HG03280 (cell line): ENCODE measurements around the gene PAWR.
"Not testable (repeated sequence)": the region's sequence is repeated elsewhere in the genome, so short reads cannot be mapped to it uniquely, and the experiment has no call there.

Experiments
- ATAC-seq: cut with Tn5 transposase; IDR thresholded peaks from one replicate; pipeline ENCODE4 v1.9.1; 2021; ENCODE audit warnings: mild to moderate bottlenecking, moderate library complexity; ENCODE audit not compliant: unreplicated experiment

PAWR gene

DNA sequence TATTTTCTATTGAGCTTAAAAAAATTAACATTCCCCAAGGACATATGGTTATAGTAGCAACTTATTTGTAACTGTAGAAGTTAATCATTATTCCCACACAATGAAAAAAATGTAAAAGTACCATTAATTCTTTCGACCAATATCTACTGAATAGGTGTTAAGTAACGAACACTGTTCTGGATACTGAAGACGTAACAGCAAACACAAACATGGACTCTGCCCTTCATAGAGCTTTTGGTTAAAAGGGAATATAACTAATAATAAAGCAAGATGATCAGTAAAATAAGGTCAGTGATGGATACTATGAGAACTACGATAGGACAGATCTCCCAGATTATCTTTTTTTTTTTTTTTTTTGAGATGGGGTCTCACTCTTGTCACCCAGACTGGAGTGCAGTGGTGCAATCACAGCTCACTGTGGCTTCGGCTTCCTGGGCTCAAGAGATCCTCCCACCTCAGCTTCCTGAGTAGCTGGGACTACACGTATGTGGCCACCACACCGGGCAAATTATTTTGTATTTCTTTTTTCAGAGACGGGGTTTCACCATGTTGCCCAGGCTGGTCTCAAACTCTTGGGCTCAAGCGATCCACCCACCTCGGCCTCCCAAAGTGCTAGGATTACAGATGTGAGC, 93.9 kb downstream of the PAWR start:
- ATAC-seq: no peak

DNA sequence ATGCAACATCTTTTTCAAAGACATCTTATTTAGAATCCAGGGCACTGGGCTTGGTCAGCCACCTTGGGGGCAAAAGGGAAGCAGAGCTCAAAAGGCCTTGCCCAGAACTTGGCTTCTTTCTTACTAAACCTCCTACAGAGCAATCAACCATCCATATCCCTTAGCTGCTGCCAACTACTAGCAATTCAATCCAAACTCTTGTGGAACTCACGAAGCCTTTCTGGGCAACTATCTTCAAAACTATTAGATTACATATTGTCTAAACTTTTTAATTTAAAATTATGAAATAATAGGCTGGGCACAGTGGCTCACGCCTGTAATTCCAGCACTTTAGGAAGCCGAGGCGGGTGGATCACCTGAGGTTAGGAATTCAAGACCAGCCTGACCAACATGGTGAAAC, 95.5 kb downstream of the PAWR start:
- ATAC-seq: no peak

DNA sequence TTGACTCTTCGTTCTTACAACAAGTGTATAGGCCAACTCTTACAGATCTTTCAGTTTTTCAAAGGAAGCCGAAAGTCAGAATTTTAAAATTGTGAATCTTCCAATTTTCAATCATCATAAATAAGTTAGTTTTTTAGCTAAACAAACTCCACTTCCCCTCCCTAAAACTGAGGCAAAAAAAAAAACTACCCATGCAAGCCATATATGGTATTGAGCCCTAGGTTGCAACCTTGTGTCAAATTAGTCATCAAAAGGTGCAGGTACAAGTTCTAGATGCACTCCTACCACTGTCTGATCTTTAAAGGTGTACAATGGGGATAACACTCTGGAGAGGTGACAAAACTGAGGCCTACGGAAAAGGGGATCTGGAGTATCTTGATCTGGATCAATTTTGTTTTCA, 97.9 kb downstream of the PAWR start:
- ATAC-seq: no peak

DNA sequence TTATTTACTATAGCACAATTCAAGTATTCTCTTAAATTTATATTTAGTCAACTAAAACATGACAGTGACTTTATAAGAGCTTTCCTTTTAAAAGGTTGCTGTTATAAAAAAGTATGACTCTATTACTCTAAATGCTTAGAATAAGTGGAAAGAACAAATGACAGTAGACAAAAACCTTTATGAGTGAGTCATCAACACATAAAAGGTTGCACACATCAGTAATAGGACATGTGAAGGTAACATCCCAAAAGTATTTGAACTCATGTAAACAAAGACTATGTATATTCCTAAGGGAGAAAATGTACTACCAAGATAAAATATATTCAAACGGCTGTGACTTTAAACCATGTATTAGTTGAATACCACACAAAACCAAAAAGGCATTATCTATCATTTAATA, 98.8 kb downstream of the PAWR start:
- no peak for ATAC-seq

DNA sequence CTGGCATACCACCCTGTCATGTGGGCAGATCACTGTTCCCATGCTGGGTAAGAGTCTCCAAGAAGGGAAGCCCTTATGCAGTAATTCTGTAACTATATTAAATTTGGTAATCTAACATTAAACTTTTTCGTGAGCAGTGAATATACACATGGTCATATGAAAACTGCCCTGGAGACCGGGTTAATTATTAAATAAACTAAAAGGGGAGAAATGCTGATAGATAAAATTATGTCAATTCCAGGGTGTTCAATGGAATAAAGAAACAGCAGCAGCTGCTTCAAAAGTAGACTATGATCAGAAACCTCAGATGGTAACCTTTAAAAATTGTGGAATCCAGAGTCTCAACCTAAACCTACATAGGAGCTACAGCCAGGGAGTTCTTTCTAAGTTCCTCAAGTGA, 100.0 kb downstream of the PAWR start:
- no peak for ATAC-seq

DNA sequence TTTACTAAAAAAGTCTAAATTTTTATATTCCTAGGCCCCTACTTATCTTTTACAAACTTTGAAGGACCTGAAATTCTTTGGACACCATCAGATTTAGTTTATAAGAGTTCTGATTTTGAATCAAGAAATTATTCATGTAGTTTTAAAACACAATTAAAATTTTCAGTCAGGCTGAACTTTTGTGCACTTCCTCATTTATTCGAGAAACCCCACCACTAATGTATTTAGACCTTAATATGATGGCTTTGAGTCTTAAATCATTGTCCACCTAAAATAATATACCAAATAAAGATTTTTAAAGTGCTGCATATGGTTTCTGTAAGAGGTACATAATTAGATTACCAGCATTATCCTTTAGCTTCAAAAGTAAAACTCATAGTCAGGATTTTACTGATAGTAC, 103.4 kb downstream of the PAWR start:
- no peak for ATAC-seq

DNA sequence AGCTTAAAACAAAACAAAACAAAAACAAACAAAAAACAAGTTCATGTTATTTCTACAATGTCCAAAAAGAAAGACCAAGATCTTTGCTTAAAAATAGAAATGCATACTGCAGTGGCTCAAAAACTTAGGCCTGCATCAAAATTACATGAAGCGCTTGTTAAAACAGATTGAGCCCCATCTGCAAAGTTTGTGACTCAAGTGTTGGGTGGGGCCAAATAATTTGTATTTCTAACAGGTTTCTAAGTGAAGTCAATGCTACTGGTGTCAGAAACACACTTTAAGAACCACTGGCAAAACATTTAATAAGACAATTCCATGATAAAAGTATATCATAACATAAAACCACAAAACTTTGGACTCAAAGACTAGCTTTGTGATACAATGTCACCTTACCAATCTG, 105.6 kb downstream of the PAWR start:
- no peak for ATAC-seq

DNA sequence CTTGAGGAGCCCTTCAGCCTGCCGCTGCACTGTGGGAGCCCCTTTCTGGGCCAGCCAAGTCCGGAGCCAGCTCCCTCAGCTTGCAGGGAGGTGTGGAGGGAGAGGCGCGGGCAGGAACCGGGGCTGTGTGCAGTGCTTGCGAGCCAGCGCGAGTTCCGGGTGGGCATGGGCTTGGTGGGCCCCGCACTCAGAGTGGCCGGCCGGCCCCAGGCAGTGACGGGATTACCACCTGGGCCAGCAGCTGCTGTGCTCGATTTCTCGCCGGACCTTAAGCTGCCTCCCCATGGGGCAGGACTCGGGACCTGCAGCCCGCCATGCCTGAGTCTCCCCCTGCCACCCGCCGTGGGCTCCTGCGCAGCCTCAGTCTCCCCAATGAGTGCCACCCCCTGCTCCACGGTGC, 116.9 kb downstream of the PAWR start:
- ATAC-seq: no peak

DNA sequence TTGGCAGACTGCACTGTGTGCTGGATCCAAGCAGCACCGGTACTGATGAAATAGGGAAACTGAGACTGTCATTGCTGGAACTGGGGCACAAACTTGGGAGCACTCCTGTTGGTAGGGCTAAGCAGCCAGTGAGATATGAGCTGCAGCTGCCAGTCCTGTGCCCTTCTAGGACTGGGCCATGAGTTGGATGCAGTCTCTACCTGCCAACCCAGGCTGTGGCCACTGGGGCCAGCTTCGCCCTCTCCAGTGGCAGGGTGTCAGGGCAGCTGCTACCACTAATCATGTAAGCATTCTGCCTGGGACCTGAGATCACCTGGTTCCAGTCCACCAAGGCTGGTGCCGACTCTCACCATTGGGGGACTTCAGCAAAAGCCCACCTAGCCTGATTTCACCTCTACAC, 121.1 kb downstream of the PAWR start:
- no peak for ATAC-seq

DNA sequence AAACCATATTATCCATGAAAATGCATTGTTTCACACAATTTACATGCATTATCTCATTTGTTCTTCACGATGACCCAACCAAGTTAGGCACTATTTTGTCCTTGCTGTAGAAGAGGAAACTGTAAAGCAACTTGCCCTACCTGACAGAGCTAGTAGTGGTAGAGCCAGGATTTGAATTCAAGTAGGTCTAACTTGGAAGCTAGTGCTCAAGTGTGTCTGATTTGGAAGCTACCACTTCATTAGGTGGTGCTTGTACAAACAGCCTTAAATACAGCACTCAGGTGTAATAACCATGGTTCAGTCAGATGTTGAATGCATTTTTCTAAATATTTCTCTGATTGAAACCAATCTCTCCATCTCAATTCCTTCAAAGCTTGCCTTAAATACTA, 123.6 kb downstream of the PAWR start:
- no peak for ATAC-seq

DNA sequence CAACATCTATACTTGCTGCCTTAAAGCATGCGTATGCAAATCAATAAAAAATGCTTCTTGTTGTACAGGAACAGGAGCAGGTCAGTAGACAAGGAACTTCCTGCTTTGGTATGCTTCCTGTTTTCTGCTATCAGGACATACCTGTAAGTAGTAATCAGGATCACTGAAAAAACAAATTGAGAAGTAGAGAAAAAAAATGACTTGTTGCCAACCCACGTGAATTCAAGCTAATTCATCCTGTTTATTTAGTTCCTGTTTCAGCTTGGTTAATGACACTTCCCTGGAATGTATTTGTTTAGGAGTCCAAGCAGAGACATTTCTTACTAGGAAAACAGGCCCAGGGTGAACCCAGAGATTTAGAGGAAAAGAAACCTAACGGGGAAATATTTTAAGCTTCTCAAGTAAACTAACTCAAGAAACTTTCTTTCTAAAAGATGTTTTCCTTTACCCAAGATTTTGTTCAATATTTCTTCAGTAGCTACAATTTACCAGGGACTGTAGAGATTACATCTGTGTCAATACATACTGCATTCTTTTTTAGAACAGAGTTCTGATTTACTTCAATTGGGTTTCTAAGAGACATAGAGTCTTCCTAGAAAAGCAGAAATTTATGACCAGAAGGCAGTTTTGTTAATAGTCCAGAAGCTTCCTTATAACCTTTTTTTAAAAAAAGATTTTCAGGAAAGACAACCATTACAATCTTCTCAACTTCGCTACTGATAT, 124.2 kb downstream of the PAWR start:
- no peak for ATAC-seq

DNA sequence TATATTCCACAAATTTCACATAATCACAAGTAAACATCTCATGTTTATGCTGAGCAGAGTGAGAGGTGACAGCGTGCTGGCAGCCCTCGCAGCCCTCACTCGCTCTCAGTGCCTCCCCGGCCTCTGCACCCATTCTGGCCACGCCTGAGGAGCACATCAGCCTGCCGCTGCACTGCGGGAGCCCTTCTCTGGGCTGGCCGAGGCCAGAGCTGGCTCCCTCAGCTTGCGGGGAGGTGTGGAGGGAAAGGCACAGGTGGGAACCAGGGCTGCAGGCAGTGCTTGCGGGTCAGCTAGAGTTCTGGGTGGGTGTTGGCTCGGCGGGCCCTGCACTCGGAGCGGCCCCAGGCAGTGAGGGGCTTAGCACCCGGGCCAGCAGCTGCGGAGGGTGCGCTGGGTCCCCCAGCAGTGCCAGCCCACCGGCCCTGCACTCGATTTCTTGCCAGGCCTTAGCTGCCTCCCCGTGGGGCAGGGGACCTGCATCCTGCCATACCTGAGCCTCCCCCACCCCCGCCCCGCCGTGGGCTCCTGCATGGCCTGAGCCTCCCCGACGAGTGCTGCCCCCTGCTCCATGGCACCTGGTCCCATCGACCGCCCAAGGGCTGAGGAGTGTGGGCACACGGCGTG, 125.9 kb downstream of the PAWR start:
- not testable (repeated sequence) for ATAC-seq

DNA sequence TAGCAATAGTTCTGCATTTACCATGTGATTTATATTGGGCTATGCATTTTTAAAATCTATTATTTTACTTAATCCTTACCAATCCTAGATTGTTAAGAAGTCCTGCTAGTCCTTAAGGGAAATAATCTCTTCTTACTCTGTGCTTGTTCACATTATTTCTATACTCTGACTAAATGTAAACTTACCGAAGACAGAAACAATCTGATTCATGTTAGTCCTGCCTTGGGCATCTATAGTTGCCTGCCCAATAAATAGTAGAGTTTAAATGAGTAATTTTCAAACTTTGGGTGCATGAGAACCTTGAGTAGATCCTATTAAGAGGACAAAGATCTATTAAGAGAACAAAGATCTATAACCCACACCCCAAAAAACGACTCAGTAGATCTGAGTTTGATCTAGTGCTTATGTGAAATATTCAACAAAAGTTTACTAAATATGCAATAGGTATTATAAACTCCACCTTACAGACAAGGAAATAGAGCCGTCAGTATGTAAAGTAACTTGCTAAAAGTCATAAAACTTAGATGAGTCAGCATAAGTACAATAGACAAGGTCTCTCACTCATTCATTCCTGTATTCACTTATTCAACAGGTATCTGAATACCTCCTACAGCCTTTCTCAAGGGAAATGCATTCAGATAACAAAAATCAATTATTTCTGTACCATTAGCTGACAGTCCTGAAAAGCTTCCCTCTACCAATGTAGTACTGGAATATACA, 127.6 kb downstream of the PAWR start:
- ATAC-seq: no peak

DNA sequence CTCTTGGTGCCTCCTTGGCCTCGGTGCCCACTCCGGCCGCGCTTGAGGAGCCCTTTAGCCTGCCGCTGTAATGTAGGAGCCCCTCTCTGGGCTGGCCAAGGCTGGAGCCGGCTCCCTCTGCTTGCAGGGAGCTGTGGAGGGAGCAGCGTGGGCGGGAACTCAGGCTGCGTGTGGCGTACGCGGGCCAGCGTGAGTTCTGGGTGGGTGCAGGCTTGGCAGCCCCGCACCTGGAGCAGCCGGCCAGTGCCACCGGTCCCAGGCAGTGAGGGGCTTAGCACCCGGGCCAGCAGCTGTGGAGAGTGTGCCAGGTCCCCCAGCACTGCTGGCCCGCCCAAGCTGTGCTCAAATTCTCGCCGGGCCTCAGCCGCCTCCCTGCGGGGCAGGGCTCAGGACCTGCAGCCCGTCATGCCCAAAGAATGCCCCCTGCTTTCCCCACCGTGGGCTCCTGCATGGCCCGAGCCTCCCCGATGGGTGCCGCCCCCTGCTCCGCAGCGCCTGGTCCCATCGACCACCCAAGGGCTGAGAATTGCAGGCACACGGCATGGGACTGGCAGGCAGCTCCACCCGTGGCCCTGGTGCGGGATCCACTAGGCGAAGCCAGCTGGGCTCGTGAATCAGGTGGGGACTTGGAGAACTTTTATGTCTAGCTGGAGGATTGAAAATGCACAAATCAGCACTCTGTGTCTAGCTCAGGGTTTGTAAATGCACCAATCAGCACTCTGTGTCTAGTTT, 129.2 kb downstream of the PAWR start:
- no peak for ATAC-seq

DNA sequence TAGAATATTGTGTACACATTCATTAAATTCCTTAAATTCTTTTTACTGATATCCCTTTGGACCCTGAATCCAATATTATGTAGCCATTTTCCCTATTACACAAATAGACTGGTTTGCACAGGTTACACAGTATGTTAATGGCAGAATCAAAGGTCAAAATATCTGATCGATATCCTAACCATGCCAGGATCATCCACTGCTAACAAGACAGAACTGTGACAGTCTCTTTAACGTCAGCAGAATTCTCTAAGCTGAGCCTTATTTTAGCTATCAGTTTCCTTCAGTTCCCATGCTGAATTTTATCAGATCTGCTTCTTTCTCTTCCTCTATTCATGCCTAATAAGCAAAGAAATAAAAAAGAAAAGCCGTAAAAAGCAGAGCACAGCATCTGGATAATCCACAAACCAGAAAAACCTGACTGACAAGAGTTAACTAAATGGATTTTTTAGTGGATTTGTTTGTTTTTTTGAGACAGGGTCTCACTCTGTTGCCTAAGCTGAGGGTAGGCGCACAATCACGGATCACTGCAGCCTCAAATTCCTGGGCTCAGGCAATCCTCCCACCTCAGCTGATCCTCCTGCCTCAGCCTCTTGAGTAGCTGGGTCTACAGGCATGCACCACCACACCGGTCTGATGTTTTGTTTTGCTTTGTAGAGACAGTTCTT, 130.4 kb downstream of the PAWR start:
- ATAC-seq: no peak

DNA sequence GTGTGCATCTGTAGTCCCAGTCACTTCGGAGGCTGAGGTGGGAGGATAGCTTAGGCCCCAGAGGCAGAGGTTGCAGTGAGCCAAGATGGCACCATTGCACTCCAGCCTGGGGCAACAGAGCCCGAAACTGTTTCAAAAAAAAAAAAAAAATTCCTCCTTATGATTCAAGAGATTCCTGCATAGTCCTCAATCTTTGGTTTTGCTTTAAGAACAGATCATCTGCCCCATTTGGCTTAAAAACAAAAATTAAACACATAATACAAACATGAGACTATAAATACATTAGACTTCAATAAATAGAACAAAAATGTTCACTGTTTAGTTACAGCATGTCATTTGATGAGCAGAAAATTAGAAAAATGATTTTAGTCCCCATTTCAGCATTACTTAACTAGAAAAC, 131.2 kb downstream of the PAWR start:
- no peak for ATAC-seq

DNA sequence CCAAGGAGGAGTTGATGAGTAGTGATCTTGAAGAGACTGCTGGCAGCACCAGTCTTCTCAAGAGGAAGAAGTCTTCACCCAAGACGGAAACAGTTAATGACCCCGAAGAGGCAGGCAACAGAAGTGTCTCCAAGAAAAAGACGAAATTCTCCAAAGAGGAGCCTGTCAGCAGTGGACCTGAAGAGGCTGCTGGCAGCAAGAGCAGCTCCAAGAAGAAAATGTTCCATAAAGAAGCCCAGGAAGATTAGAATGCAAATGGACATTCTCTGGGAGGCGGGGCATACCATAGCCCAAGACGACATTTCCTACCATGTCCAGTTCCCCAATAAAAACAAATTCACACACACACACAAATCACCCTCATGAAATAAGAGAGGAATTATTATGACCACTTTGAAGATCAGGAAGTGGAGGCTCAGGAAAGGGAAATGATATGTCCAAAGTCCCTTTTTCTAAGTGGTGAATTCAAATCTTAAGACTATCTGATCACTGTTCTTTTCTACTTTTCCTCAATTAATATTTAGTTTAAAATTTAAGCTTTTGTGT, 131.8 kb downstream of the PAWR start:
- no peak for ATAC-seq

DNA sequence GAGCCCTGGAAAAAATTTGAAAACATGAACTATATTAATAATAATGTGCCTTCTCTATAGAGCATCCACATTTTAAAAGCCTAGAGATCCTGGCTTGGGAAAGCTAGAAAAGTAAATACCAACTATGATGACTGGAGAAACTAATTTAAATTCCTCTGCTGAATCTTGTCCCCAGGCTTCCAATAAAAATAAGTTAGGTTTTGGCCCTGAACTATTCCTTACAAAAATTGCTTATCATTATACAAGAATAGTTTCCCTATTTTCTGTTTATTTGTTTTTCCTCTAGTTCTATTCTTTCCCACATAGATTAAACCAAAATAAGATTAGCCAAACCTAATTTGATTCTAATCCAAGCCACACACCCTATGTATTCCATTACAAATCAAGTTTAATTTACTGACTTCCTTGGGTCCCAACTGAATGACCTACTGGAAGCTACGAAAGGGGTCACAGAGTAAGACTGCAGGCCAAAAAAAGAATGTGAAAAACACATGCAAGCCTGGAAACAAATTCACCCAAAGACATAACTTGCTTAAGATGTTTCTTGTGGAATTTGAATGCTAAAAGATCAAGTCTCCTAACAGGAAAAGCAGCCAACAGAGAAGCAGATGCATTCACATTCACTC, 133.0 kb downstream of the PAWR start:
- ATAC-seq: no peak

DNA sequence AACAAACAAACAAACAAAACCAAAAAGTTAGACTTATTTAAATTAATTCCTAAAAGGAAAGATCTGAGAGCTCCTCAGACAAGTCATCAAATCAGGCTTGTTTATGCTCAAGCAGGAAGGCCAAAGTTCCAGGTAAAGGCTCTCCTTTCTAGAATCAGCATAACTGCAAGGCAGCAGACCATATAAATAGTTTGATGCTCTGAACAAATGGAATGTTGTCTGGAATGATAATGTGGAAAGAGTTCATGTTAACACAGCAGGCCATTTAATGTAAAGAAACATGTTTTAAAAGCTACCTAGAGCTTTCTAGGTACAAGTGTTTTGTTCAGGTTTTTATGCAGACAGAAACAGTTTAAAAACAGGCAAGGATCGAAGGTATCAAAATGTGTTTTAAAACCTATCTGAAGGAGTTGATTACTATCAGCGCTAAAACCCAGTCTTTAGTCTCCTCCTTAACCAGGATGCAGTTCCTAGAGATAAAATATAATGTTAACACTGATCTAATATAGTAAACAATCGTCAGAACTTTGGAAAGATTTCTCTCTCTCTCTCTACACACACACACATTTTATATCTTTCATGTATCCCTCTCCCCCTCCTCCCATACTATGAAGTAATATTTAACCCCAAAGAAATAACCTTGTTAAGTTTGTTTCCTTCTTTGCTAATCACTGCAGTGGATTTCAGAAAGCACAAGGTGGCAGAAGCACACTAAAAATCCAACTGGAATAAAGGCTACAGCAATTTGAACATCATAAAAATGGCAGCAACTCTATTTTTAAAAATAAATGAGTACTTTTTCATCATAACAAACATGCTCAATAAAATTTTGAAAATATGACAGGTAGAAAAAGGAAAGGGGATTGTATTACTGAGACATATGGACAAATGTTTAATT, 135.5 kb downstream of the PAWR start:
- ATAC-seq: no peak
